K562 (cell line): Measurements from ENCODE around the gene ZFP69. TPM values are rescaled to one million over a fixed set of nuclear protein-coding genes. Genes with fewer than 3 reads are reported as not detected.

Source experiments
- ARID4B ChIP-seq: sonication (generic); formaldehyde crosslinking; IDR thresholded peaks from 2 replicates; pipeline ENCODE4 v1.8.0; 2022; ENCODE audit warnings: mild to moderate bottlenecking, missing genetic modification reagents
- E2F1 ChIP-seq: sonication (generic); formaldehyde crosslinking; IDR thresholded peaks from 2 replicates; pipeline ENCODE4 v1.8.1; 2023; ENCODE audit warnings: mild to moderate bottlenecking, missing genetic modification reagents, moderate library complexity
- ETS1 ChIP-seq: conservative IDR thresholded peaks from 2 replicates; pipeline ENCODE4 v1.6.1; 2011; ENCODE audit warnings: low read depth, mild to moderate bottlenecking, low read length; ENCODE audit not compliant: control insufficient read depth
- HDAC8 ChIP-seq: fragments of 450-650 bp; IDR thresholded peaks from 2 replicates; pipeline ENCODE4 v1.6.1; 2016; ENCODE audit warnings: mild to moderate bottlenecking, missing genetic modification characterization, moderate library complexity, missing compliant biosample characterization
- HMGN3 ChIP-seq: IDR thresholded peaks from 2 replicates; pipeline ENCODE4 v1.6.1; 2011; ENCODE audit warnings: borderline replicate concordance, low read depth, mild to moderate bottlenecking, mixed read lengths, low read length; ENCODE audit not compliant: insufficient read length; ENCODE audit errors: extremely low read depth
- NEUROD1 ChIP-seq: fragments of 150-350 bp; IDR thresholded peaks from 2 replicates; pipeline ENCODE4 v1.6.1; 2014; ENCODE audit warnings: borderline replicate concordance, low read length, low read depth; ENCODE audit not compliant: partially characterized antibody
- NONO ChIP-seq, 2 experiments: fragments of 200-400 bp in 1 of 2; fragments of 450-650 bp in 1 of 2; formaldehyde crosslinking in 1 of 2; IDR thresholded peaks; 2 replicates each; pipeline ENCODE4 v1.6.1; 2017; ENCODE audit warnings: low read depth in 2 of 2, mild to moderate bottlenecking in 2 of 2, moderate library complexity in 2 of 2, low read length in 1 of 2
- RBFOX2 ChIP-seq: fragments of 200-400 bp; formaldehyde crosslinking; IDR thresholded peaks from 2 replicates; pipeline ENCODE4 v1.6.1; 2017; ENCODE audit warnings: low read depth, mild to moderate bottlenecking, low read length, moderate library complexity
- SETDB1 ChIP-seq: IDR thresholded peaks from one replicate; pipeline ENCODE4 v1.6.1; 2012; ENCODE audit warnings: low read length, control low read depth, inconsistent platforms
- UBTF ChIP-seq, 2 experiments: IDR thresholded peaks; 2 replicates each; pipeline ENCODE4 v1.6.1; 2012; ENCODE audit warnings: improper control_type of control experiment in 2 of 2, low read depth in 2 of 2, low read length in 2 of 2, borderline replicate concordance in 1 of 2
- polyA plus RNA-seq, 8 experiments: library from polyadenylated mRNA; depleted of rRNA in 4 of 8; stranded (reverse) in 5 of 8; unstranded in 3 of 8; fragments of >200 nt; fragmentation: Nextera tagmentation in 2 of 8; fragmentation: Illumina TruSeq in 1 of 8; extraction: Ambion mirVana in 2 of 8; extraction: Trizol in 1 of 8; gene quantifications; 2 replicates each; pipeline versions ENCODE4 v1.2.1 to v1.2.3, GENCODE V29; 2011 to 2014; ENCODE audit warnings: inconsistent platforms in 1 of 8, missing spikeins in 1 of 8
- total RNA-seq, 7 experiments: library from RNA; depleted of rRNA in 6 of 7; stranded (reverse); fragments of >200 nt in 6 of 7; fragmentation: Illumina TruSeq in 2 of 7; extraction: Trizol in 2 of 7; gene quantifications; 2 replicates each; pipeline versions ENCODE4 v1.2.1 to v1.2.3, GENCODE V29; 2011 to 2021; ENCODE audit warnings: low replicate concordance in 1 of 7
- TF ChIP-seq, protein P1 (sequence below): sonication (generic); formaldehyde crosslinking; IDR thresholded peaks from 2 replicates; pipeline ENCODE4 v1.8.0; 2022; ENCODE audit warnings: mild to moderate bottlenecking, missing genetic modification reagents, borderline replicate concordance

Gene ZFP69
- total and polyA plus RNA-seq, 9 of the 15 experiments (the other 6 are each of a cell fraction or from before 2014, with no cell fraction given) = 2.0 to 8.4 (median 5.7) TPM

DNA sequence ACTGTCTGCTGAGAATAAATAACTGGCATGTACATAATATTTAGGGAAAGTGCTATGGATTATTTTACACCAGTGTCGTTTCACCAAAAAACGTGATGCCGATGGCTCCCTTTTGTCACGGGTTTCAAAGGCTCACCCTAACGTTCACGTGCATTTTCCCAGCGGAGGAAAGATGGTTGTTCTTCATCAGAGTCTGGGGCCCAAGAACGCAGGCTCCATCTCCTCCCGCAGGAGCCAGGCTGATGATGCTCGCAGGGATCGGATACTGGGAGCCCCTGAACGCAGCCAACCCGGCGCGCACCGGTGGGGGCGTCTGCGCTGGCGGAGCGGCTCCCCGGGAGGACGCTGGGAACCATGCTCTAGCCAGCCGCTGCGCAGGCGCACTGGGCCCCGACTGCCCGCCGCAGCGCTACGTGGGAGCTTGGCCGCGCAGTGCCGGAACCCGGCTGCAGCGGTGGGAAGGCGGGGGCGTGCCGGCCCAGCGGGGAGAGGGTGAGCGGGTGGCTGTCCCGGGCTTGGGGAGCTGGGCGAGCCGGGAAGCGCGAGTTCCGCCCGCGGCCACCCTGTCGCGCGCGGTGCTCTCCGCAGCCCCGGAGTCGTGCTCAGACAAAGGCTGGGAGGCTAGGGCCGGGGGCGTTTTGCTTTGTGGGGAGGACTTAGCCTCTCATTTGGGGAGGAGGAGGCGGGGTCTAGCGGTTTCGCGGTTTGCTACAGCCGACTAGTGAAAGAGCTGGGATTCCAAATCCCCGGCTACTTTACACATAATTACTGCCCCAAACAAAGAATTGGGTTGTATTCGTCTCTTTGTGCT lies 27.2 kb upstream of the ZFP69 start, which contains the start of gene ZFP69B (continued):
- TF ChIP-seq ARID4B (CRISPR knock-in tag) (peak; percentile 93), NEUROD1 (peak; percentile 14), HMGN3 (peak; percentile 90), SETDB1 (peak; percentile 68), RBFOX2 (peak; percentile 94), E2F1 (CRISPR knock-in tag) (peak; percentile 52; the same call in 1 of the 2 replicates), ETS1 (peak; percentile 67), NONO (IDR thresholded peaks at IDR 0.05; ENCODE audit: low read depth in 2 of 2, low read length in 1 of 2) (peak; percentile 56 to 77), UBTF (IDR thresholded peaks at IDR 0.05; ENCODE audit: borderline replicate concordance in 1 of 2, low read depth in 2 of 2, low read length in 2 of 2) (peak; percentile 73 to 79), HDAC8 (tag) (peak; percentile 57; the same call in 1 of the 2 replicates)
- TF ChIP-seq, protein P1, sequence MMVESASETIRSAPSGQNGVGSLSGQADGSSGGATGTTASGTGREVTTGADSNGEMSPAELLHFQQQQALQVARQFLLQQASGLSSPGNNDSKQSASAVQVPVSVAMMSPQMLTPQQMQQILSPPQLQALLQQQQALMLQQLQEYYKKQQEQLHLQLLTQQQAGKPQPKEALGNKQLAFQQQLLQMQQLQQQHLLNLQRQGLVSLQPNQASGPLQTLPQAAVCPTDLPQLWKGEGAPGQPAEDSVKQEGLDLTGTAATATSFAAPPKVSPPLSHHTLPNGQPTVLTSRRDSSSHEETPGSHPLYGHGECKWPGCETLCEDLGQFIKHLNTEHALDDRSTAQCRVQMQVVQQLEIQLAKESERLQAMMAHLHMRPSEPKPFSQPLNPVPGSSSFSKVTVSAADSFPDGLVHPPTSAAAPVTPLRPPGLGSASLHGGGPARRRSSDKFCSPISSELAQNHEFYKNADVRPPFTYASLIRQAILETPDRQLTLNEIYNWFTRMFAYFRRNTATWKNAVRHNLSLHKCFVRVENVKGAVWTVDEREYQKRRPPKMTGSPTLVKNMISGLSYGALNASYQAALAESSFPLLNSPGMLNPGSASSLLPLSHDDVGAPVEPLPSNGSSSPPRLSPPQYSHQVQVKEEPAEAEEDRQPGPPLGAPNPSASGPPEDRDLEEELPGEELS (CRISPR knock-in tag) = 0 out of 2 replicates have a peak, but pooled peaks have one; percentile 60
